ENCODE results near the gene HOMER1. TPM values are rescaled to one million over a fixed set of nuclear protein-coding genes. Genes with fewer than 3 reads are reported as not detected.
A peak's percentile ranks its signal among the peaks of the same experiment; 100 is the strongest.
"Not testable (repeated sequence)": the region's sequence is repeated elsewhere in the genome, so short reads cannot be mapped to it uniquely, and the experiment has no call there.

The HOMER1 gene
- total RNA-seq, 4 donors from 2014 or later = 3.3 to 73.2 (median 4.0) TPM; not detected in 1

- TF ChIP-seq POLR2A (IDR thresholded peaks at IDR 0.05) (no peak), CTCF (IDR thresholded peaks at IDR 0.05) (no peak), POLR2AphosphoS5 (IDR thresholded peaks at IDR 0.05) (no peak), EP300 (IDR thresholded peaks at IDR 0.05; ENCODE audit: low read depth) (no peak)
- H3K4me1 ChIP-seq = peaks cover 0 to 11% (median 10%) of the 10 kb centered on the region in 4 donors
- 71 to 82% methylated on average over 3 of the region's 3 CpGs for WGBS, 2 donors (ENCODE audit: low coverage in 1 of 2)
- in situ Hi-C loops (cut with MboI; ENCODE audit: low pct_ligation_motif_present in 1 of 4, low pct_unique_long_range_greater_than_20kb in 1 of 4, low sequenced_read_pairs in 3 of 4) = no loop called here
- intact Hi-C loops (cut with DNase I; ENCODE audit: low total_unique reads) = no loop called here
- no peaks in the 10 kb centered on the region for H3K9me3 ChIP-seq
- no peak overlapping the region for H3K27ac ChIP-seq
- no peak overlapping the region for H3K4me3 ChIP-seq
- H3K36me3 ChIP-seq = no peaks in the 10 kb centered on the region
- no peak for DNase-seq
- peaks cover 12% of the 10 kb centered on the region for H3K27me3 ChIP-seq
Observed at GRCh38 chr5:79517601-79518000, 3.7 kb upstream of the HOMER1 start.

GRCh38 chr5:79516986-79517385 lies 3.1 kb upstream of the HOMER1 start:
- H3K9me3 ChIP-seq = no peaks in the 10 kb centered on the region
- H3K27me3 ChIP-seq = peaks cover 18% of the 10 kb centered on the region
- intact Hi-C loops (cut with DNase I; ENCODE audit: low total_unique reads) = no loop called here
- no peak overlapping the region for H3K4me3 ChIP-seq
- H3K36me3 ChIP-seq = no peaks in the 10 kb centered on the region
- TF ChIP-seq POLR2AphosphoS5 (IDR thresholded peaks at IDR 0.05) (no peak), EP300 (IDR thresholded peaks at IDR 0.05; ENCODE audit: low read depth) (no peak), CTCF (IDR thresholded peaks at IDR 0.05) (no peak), POLR2A (IDR thresholded peaks at IDR 0.05) (no peak)
- WGBS, 2 donors (ENCODE audit: low coverage in 1 of 2) = 50 to 70% methylated on average over 1 of the region's 1 CpG
- no peak overlapping the region for H3K27ac ChIP-seq
- H3K4me1 ChIP-seq = peaks cover 0 to 15% (median 10%) of the 10 kb centered on the region in 4 donors
- no peak for DNase-seq
- in situ Hi-C loops (cut with MboI; ENCODE audit: low pct_ligation_motif_present in 1 of 4, low pct_unique_long_range_greater_than_20kb in 1 of 4, low sequenced_read_pairs in 3 of 4) = no loop called here

DNA sequence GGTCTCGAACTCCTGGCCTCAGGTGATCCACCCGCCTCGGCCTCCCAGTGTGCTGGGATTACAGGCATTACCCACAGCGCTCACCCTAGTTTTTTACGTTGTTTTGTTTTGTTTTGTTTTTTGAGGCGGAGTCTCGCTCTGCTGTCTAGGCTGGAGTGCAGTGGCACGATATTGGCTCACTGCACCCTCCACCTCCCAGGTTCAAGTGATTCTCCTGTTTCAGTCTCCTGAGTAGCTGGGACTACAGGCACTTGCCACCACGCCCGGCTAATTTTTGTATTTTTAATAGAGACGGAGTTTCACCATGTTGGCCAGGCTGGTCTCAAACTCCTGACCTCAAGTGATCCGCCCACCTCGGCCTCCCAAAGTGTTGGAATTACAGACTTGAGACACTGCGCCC lies 2.4 kb upstream of the HOMER1 start:
- 79 to 94% methylated on average over 6 to 14 of the region's 14 CpGs for WGBS, 2 donors (ENCODE audit: low coverage in 1 of 2)

DNA sequence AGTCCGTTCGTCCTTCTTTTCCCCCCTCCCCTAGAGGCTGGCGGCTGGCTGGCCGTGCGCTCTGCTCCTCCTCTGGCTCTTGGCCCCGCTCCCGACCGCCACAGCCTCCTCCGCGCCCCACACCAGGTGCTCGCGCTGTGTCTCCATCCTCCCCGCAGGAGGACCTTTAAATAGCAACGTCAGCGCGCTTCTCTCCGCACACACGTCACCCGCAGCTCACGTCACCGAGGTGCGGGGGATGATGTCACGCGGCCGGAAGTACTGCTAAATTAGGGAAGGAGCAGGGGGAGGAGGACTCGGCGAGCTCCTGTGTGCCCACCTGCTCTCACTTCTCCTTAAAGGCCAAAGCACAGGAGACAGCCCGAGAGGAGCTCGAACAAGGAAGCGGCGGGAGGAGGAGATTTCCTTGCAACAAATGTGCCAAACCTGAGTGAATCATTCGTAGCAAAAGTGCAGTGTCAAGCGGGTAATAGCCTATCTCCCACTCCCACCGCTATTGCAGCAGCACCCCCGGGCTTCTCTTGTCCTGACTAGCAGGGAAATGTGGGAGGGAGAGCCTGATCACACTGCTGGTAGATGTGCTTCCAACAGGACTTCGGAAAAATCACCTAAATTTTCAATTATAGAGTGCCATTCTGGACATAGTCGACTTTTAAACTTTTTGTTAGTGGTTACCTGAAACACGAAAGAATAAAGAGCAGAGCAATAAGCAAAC lies 614 bp upstream of the HOMER1 start:
- Histone ChIP-seq H3K4me1 (peaks cover 0 to 19% (median 10%) of the 10 kb centered on the region in 4 donors), H3K36me3 (no peaks in the 10 kb centered on the region), H3K9me3 (no peaks in the 10 kb centered on the region), H3K27ac (peak overlapping the region; percentile 88 to 96 (median 94)), H3K4me3 (peak overlapping the region; percentile 64 to 79 (median 70)), H3K27me3 (peaks cover 35% of the 10 kb centered on the region)
- intact Hi-C loops (cut with DNase I; ENCODE audit: low total_unique reads) = no loop called here
- TF ChIP-seq POLR2AphosphoS5 (IDR thresholded peaks at IDR 0.05) (peak; percentile 91 to 96 (median 94)), POLR2A (IDR thresholded peaks at IDR 0.05) (peak; percentile 79), EP300 (IDR thresholded peaks at IDR 0.05; ENCODE audit: low read depth) (peak; percentile 43), CTCF (IDR thresholded peaks at IDR 0.05) (peak in 1 of 5 experiments; percentile 18)
- WGBS, 2 donors (ENCODE audit: low coverage in 1 of 2) = 1 to 8% methylated on average over 3 to 38 of the region's 38 CpGs
- in situ Hi-C loops (cut with MboI; ENCODE audit: low pct_ligation_motif_present in 1 of 4, low pct_unique_long_range_greater_than_20kb in 1 of 4, low sequenced_read_pairs in 3 of 4) = no loop called here
- DNase-seq = peak; percentile 94

More for the DNA sequence above, 2.4 kb upstream of the HOMER1 start:
- H3K27ac ChIP-seq; intact Hi-C loops (cut with DNase I; ENCODE audit: low total_unique reads); H3K9me3 ChIP-seq; DNase-seq; H3K4me3 ChIP-seq; H3K36me3 ChIP-seq; in situ Hi-C loops (cut with MboI; ENCODE audit: low pct_ligation_motif_present in 1 of 4, low pct_unique_long_range_greater_than_20kb in 1 of 4, low sequenced_read_pairs in 3 of 4): not testable (repeated sequence)
- Histone ChIP-seq H3K27me3 (peaks cover 24% of the 10 kb centered on the region), H3K4me1 (peaks cover 0 to 17% (median 10%) of the 10 kb centered on the region in 4 donors)

Measured in transverse colon (tissue), 4 donors.